Mononuclear cell (primary cell): Measurements from ENCODE around the gene AP1S1. TPM values are rescaled to one million over a fixed set of nuclear protein-coding genes. Genes with fewer than 3 reads are reported as not detected.

ENCODE experiments used
- H3K27me3 ChIP-seq: 2 replicates; pipeline ENCODE4 v1.6.0; 2011; ENCODE audit warnings: low read length, control low read depth; ENCODE audit not compliant: insufficient read depth
- H3K4me1 ChIP-seq: 2 replicates; pipeline ENCODE4 v1.5.1; 2011; ENCODE audit warnings: mild to moderate bottlenecking, low read length, control low read depth; ENCODE audit not compliant: insufficient read depth
- H3K4me3 ChIP-seq: 2 replicates; pipeline ENCODE4 v1.5.1; 2011; ENCODE audit warnings: mild to moderate bottlenecking, low read length, moderate library complexity
- H3K9me3 ChIP-seq: 2 replicates; pipeline ENCODE4 v1.5.1; 2011; ENCODE audit warnings: low read depth, mild to moderate bottlenecking, control low read depth, low read length
- total RNA-seq: library from RNA; depleted of rRNA; stranded (reverse); fragments of >200 nt; gene quantifications from one replicate; pipeline ENCODE4 v1.2.3, GENCODE V29; 2012

AP1S1 gene
- total RNA-seq, 1 donor, result 5.0 TPM

DNA sequence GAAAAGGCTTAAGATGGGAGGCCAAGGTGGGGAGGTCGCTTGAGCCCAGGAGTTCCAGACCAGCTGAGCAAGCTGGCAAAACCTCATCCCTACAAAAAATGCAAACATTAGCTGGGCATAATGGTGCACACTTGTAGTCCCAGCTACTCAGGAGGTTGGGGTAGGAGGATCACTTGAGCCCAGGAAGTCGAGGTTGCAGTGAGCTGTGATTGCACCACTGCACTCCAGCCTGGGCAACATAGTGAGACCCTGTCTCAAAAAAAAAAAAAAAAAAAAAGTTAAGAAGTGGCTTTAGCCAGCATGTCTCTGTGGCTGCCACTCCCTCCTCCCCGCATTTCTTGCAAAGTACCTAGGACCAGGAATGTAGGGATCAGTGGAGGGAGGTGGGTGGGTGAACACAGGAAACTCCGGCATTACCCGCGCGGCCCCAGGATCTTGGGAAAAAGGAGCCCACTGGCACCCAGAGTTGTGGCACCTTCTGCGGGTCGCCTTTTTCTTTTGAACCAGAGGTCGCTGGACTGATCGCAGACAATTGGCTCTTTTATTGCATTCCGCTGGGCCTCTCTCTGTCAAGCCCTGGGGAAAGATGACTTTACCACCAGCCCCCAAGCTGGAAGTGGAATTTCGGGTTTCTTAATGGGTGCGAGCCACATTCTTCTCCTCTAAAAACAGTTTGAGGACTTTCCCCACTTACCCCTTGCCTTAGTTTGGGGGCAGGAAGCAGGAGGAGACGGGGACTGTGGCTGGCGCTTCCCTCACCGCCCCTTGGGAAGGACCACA, 7.6 kb downstream of the AP1S1 start:
- Histone ChIP-seq H3K4me3 (no peak overlapping the region), H3K4me1 (peaks cover 37% of the 10 kb centered on the region), H3K27me3 (peaks cover 32% of the 10 kb centered on the region), H3K9me3 (no peaks in the 10 kb centered on the region)

DNA sequence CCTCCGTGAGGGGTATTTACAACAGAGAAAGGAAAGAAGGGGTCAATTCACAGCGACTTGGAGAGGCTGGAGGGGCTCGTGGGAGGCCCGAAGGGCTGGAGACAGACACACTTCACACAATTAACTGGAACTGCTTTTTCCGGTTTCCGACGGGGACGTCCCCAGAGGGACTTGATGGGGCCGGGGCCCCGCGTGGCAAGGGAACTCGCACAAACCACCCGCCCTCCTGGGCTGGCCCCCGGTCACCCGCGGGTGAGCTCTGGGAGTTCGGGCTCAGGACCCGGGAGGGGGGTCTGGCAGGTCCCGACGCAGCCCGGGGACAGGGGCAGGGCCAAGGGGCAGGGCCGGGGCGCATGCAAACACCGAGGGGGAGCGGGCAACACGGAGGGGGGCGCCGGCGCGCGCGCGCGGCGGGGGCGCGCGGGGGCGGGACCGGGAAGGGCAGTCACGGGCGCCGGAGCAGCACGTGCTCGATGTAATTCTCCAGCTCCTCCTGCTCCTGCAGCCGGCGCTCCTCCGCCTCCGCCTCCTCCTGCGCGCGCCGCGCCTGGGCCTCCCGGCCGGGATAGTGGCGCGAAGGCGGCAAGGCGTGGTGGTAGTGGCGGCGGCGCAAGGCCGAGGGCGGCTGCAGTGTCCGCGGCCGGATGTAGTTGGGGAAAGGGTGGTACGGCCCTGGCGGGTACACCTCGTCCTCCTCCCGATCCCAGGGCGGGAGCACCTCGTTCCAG, 8.4 kb downstream of the AP1S1 start:
- peaks cover 40% of the 10 kb centered on the region for H3K27me3 ChIP-seq
- H3K4me1 ChIP-seq, result peaks cover 37% of the 10 kb centered on the region
- H3K9me3 ChIP-seq, result no peaks in the 10 kb centered on the region
- H3K4me3 ChIP-seq, result no peak overlapping the region

DNA sequence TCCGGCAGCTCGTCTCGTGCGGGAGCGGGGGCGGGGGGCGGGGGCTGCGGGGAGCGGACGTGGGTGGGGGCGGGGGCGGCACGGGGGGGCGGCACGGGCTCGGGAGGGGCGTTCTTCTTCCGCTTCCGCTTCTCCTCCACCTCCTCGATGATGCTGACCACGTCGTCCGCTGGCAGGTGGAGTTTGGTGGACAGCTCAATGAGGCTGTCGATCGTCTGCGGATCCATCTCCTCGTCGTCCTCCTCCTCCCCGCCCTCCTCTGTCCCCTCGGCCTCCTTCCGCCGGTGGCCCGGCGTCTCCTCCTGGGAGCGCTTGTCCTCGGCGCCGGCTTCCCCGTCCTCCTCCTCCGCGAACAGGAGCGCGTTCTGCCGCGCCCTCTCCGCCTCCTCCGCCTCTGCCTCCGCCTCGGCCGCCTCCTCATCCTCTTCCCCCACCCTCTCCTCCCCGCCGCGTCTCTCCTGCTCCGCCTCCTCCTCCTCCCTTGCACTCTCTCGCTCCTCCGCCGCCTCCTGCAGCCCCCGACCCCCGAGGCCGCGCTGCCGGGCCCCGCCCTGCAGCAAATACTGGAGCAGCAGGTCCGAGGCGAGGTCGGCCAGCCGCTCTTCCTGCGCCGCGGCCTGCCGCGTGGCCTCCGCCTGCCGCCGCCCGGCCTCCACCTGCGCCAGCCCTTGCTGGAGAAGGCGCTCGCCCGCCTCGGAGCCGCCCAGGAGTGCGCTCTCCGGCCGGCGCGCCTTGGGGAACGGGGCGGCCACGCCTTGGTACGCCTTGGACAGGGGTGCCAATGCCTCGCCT, 9.2 kb downstream of the AP1S1 start:
- Histone ChIP-seq H3K27me3 (peaks cover 47% of the 10 kb centered on the region), H3K4me3 (no peak overlapping the region), H3K9me3 (no peaks in the 10 kb centered on the region), H3K4me1 (peaks cover 37% of the 10 kb centered on the region)

DNA sequence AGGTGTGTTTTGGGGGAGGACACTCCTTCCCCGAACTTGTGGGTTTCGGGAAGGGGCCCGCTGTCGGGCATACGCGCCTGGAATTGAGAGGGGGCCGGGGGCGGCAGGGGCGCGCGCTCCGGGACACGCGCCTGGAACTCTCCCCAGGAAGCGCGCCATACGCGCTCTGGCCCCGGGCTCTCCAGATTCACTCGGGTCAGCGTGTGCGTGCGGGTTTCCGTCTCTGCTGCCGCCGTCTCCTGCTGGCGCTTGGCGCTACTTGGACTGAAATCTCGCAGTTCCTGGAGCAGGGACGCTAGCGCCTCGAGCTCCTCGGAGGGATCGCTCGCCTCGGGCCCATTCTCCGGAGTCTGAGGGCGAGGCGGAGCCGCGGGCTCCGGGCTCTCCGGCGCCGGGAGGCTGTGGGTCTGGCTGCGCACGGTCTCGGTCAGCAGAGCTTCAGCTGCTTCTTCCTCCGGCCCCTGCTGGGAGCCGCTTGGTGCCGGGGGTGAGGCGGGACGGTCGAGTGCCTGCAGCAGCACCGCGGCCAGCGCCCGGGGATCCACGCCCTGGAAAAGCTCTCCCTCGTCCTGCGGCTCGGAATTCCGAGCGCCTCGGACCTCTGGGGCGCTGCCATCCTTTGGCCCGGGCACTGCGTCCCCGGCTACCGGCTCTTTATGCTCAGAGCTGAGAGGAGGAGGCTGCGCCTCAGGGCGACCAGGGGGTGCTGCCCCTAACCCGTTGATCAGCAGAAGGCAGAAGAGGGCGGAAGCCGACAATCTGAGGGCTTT, 10.0 kb downstream of the AP1S1 start:
- Histone ChIP-seq H3K27me3 (peaks cover 55% of the 10 kb centered on the region), H3K4me3 (no peak overlapping the region), H3K4me1 (peaks cover 38% of the 10 kb centered on the region), H3K9me3 (no peaks in the 10 kb centered on the region)

DNA sequence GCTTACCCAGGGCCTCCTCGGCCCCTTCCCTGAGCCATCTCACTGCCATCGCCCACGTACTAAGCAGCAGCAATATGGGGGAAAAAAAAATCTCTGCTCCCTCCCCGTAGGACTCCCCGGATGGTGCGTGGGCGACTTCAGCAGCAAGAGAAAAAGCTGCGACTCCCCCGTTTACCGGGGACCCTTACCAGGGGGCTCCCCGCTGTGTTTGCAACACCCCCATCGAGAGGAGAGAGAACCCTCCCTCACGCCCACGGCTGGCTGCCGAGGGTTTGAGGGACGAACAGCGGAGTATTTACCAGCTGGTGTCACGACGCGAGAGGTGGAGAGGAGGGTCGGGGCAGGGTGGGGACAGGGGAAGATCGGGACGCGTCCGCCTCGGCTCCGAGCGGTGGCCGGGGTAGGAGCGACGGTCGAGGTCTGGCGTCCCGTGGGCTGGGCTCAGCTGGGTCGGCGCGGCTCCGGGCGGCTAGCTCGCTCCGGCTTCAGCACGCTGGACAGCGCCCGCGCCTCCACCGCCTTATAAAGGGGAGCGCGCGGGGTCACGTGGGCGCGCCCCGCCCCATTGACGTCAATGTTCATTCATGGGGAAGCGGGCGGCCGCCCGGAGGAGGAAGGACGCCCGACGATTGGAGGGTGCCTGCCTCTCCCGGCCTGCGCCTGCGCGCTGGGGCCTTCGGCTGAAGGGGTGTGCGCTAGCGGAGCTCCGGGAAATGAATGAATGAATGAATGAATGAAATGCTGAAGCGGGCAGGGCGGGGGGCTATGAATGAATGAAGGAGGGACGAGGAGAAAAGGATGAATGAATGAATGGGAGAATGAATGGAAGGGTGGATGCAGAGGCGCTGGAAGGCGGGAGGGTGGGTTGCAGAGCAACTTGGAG, 11.0 kb downstream of the AP1S1 start, which contains the start of gene VGF:
Gene VGF (minus strand): TSS at position 495 of the 883 bp plus-strand sequence. CDS start 726 bp downstream, outside the sequence.
- Histone ChIP-seq H3K4me3 (no peak within 1 kb of the TSS), H3K27me3 (peaks cover 66% of the 10 kb centered on the region), H3K9me3 (no peaks in the 10 kb centered on the region), H3K4me1 (peaks cover 48% of the 10 kb centered on the region)

DNA sequence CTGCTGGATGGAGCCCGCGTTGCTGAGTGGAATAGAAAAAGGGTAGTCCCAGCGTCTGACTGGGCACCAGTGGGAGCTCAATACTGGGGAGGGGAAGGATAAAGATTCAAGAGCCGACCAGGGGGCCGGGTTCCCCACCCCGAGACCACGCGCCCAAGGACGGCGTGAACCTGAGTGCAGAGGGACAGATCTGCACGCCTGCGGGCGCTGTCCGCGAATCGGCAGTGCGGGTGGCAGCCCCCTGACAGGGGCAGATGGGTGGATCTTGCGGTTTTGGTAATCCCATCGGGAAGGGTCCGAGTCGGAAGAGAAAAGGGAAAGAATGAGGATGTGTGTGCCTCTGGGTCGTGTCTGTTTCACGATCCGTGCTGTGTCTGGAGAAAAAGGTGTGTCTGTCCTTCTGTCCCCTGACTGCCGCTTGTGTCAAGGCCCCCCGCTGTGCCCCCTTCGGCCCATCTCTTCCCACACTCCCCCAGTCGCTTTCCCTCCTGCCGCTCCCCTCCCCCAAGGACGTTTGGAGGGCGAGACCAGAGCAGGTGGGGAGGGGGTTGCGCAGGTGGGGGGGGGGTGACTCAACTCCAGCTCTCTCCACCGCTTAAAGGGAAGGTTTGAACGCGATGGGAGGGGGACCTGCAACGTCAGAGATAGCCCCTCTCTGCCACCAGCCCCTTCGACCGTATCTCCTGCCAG, 11.8 kb downstream of the AP1S1 start:
- peaks cover 74% of the 10 kb centered on the region for H3K27me3 ChIP-seq
- H3K4me3 ChIP-seq, result no peak overlapping the region
- no peaks in the 10 kb centered on the region for H3K9me3 ChIP-seq
- H3K4me1 ChIP-seq, result peaks cover 56% of the 10 kb centered on the region

DNA sequence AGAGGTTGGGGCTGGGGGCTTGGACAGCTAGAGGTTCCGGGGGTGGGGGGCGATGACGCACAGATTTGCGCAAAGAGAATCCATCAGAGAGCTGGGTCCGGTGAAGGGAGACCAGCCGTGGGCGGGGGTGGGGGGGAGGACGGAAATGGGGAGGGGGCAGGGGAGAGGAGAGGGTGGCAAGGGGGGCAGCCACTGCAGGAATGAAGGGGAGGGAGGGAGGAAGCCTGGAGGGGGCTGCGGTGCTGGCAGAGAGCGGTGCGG, 12.3 kb downstream of the AP1S1 start:
- Histone ChIP-seq H3K27me3 (peaks cover 79% of the 10 kb centered on the region), H3K4me1 (peaks cover 61% of the 10 kb centered on the region), H3K9me3 (no peaks in the 10 kb centered on the region), H3K4me3 (no peak overlapping the region)

DNA sequence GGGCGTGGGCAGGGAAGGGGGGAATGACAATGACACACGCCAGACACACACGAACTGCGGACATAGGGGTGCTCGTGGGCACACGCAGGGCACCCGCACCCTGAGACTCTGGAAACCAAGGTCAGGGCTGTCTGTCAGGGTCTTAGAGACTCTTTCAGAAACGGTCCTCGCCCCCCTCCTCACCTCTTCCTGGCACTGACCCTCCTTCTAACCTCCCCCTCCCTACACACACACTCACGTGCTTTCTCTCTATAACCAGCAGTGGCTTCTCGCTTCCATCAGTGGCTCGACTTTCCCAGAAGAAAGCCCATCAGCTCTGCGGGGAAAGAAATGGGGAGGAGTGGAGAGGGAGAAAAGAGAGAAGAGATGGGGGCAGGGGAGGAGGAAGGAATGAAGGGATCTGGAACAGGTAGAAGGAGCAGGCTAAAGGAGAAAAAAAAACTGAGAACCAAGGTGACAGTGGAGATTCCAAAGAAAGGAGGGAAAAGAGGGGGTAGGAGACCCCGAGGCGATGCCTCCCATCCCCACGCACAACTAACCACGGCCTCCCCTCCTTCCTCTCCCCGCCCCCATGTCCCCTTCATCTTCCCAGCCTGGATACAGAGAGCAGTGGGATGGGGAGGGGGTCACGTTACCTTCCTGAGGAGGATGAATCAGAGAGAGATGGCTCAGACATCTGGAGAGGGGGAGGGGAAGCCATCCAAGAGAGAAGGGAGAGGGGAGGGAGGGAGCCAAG, 12.8 kb downstream of the AP1S1 start:
- no peak overlapping the region for H3K4me3 ChIP-seq
- H3K9me3 ChIP-seq, result no peaks in the 10 kb centered on the region
- peaks cover 66% of the 10 kb centered on the region for H3K4me1 ChIP-seq
- H3K27me3 ChIP-seq, result peaks cover 82% of the 10 kb centered on the region

DNA sequence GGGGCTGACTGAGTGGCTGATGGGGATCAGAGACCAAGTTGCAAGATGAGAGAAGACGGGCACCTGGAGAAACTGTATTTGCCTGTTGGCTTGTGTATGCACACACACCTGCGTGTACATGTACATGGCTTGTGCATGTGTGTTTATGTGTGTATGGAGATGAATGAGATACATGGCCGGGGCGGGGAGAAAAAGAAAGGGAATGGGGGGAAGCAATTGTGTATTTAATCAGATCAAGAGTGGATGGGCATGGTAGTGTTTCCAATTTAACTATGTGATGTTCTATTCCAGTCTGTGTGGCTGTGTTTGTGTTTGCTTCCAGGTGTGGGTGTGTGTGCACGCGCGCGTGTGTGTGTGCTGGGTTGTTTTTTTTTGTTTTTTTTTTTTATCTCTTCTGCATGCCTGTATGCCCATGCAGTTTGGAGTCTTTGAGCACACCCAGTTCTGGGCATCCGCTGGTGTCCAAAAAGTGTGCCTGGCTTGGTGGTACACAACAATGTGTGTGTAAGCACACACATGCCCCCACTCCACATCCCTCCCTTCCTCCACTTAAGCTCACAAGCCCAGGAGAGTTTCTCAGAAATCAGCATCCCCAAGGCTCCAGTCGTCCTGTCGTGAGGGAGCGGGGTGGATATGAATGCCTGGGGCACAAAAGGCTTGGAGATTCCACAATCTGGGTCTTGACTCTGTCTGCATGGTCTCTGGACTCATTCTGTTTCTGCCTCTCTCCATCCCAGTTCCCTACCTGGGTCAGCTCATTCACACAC, 13.6 kb downstream of the AP1S1 start:
- Histone ChIP-seq H3K27me3 (peaks cover 84% of the 10 kb centered on the region), H3K4me1 (peaks cover 66% of the 10 kb centered on the region), H3K9me3 (no peaks in the 10 kb centered on the region), H3K4me3 (no peak overlapping the region)

DNA sequence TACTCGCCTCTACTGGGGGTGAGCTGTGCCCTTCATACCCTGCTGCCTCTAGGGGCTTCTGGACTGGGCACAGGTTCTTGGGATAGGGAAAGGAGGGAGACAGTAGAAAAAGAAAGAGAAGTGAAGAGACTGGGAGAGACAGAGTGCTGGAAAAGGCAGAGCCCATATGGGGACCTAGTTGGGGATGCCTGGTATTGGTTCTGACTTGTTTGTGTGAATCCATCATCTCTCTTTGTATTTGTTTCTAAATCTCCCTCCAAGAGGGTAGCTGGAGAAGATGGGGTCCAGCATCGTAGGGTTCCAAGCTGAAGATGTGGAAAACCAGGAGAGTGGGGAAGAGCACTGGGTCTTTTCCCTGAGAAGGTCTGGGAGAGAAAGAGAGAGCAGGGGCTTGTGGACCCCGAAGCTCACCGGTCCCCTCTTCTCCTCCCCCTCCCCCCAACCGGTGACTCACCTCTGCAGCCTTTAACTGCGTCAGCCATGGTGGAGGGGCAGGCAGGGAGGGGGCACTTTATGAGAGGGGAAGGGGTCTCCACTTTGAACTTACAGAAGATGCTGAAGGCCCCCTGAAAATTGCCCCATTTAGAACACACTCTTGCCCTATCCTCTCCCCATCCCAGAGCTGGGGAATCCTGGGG, 14.3 kb downstream of the AP1S1 start:
- no peaks in the 10 kb centered on the region for H3K9me3 ChIP-seq
- peaks cover 91% of the 10 kb centered on the region for H3K27me3 ChIP-seq
- peaks cover 70% of the 10 kb centered on the region for H3K4me1 ChIP-seq
- no peak overlapping the region for H3K4me3 ChIP-seq

DNA sequence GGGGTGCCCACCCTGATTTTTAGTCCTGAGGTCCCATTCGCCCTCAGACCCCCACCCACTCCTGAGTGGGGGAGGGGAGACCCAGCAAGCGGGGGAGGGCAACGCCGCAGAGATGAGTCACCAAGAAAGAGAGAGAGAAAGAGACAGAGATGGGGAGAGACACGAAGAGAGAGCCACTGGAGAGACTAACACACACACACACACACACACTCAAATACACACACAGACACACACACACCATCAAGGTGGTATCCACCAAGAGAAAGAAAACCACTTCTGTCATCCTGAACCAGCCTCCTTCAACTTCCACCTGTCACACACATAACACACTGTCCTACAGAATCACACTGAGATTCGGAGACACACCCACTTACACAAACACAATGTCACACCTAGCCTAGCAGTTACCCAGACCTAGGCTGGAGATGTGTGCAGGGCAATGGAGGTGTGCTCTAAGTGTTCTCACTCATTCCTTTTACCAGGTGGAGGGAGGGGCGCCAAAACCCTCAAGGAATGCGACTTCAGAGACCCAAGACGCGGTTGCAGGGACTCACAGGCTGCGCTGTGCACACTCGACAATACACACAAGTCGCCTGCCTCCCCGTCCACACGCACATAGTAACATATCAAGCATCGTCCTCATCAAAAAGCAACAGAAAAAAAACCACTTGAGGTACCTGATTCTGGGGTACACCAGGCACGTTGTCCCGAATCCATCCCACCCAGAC, 15.0 kb downstream of the AP1S1 start:
- no peaks in the 10 kb centered on the region for H3K9me3 ChIP-seq
- H3K27me3 ChIP-seq, result peaks cover 92% of the 10 kb centered on the region
- H3K4me3 ChIP-seq, result no peak overlapping the region
- peaks cover 70% of the 10 kb centered on the region for H3K4me1 ChIP-seq
